RPMI7951 (cell line): ENCODE measurements around the gene CCDC91. TPM values are rescaled to one million over a fixed set of nuclear protein-coding genes. Genes with fewer than 3 reads are reported as not detected.
"Not testable (repeated sequence)": the region's sequence is repeated elsewhere in the genome, so short reads cannot be mapped to it uniquely, and the experiment has no call there.

Experiments used
- DNase-seq: peaks from one replicate; pipeline ENCODE4 v3.0.0-alpha.2; 2012; ENCODE audit warnings: low read depth
- total RNA-seq: library from RNA; depleted of rRNA; stranded (reverse); fragments of >200 nt; shearing (Covaris generic); gene quantifications from 2 replicates; pipeline ENCODE4 v1.2.3, GENCODE V29; 2014

CCDC91 gene
- total RNA-seq, 1 experiment from 2014 or later = 14.3 TPM

GRCh38 chr12:28367326-28367725 is 177.1 kb downstream of the CCDC91 start:
- no peak for DNase-seq

GRCh38 chr12:28367993-28368392 is 177.7 kb downstream of the CCDC91 start:
- DNase-seq = no peak

DNA sequence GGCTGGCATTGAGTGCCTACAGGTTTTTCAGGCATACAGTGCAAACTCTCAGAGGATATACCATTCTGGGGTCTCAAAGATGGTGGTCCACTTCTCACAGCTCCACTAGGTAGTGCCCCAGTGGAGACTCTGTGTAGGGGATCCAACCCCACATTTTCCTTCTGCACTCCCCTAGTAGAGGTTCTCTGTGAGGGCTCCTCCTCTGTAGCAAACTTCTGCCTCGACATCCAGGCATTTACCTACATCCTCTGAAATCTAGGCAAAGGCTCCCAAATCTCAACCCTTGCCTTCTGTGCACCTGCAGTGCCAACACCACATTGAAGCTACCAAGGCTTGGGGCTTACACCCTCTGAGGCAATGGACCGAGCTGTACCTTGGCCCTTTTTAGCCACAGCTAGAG is 179.2 kb downstream of the CCDC91 start:
- no peak for DNase-seq

- no peak for DNase-seq
Measured at GRCh38 chr12:28374556-28374955, 184.3 kb downstream of the CCDC91 start.

DNA sequence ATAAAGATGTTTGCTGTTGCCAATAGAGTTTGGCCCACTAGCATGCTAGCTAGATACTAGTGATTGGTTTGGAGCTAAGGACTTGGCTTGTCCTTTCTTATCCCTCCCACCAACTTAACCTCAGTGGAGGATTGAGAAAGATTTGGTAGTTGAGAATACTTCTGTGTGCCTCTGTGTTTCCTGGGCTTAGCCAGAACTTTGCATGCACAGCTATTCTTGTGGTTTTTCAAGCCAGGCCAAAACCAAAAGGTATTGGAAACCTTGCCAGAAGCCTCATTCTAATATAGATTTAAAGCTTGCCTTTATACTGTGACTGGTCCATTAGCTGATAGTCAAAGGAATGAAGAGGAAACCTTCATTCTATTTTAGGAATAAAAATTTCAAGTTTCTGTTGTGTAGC is 188.5 kb downstream of the CCDC91 start:
- DNase-seq = peak; percentile 79

DNA sequence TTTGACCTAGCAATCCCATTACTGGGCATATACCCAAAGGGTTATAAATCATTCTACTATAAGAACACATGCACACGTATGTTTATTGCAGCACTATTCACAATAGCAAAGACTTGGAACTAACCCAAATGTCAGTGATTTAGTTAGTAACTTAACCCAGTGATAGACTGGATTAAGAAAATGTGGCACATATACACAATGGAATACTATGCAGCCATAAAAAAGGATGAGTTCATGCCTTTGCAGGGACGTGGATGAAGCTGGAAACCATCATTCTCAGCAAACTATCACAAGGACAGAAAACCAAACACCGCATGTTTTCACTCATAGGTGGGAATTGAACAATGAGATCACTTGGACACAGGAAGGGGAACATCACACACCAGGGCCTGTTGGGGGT is 189.5 kb downstream of the CCDC91 start:
- DNase-seq = not testable (repeated sequence)

GRCh38 chr12:28383368-28383767 is 193.1 kb downstream of the CCDC91 start:
- DNase-seq = no peak

DNA sequence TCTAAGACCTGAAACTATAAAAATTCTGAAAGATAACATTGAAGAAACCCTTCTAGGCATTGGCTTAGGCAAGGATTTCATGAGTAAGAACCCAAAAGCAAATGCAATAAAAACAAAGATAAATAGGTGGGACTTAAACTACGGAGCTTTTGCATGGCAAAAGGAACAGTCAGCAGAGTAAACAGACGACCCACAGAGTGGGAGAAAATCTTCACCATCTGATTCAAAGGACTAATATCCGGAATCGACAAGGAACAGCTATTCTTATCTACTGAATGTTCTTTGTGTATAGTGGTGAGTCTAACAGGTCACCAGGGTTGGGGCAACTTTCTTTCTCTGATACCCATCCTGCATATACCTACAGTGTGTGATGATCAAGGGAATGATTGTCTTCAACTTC is 198.6 kb downstream of the CCDC91 start:
- no peak for DNase-seq

DNA sequence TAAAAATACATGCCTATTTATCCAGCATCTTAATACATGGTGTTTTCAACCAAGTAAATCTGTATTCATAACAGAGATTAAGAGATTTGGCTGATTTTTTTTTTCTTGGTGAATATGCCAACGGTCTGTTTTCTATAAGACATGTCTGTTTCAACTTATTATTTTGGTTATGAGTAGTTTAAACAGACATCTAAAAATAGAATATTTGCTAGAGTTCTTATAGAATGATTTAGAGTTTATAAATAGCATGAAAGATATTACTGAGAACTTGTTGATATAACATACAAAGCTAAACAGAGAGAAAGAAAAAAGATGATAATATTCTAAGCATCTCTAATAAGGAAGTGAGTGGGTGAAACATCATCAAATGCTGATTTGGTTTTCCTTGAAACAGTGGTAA is 199.9 kb downstream of the CCDC91 start:
- DNase-seq = no peak

- no peak for DNase-seq
Measured at GRCh38 chr12:28390761-28391385, 200.6 kb downstream of the CCDC91 start.

- DNase-seq = no peak
Measured at GRCh38 chr12:28409892-28410291, 219.6 kb downstream of the CCDC91 start.

DNA sequence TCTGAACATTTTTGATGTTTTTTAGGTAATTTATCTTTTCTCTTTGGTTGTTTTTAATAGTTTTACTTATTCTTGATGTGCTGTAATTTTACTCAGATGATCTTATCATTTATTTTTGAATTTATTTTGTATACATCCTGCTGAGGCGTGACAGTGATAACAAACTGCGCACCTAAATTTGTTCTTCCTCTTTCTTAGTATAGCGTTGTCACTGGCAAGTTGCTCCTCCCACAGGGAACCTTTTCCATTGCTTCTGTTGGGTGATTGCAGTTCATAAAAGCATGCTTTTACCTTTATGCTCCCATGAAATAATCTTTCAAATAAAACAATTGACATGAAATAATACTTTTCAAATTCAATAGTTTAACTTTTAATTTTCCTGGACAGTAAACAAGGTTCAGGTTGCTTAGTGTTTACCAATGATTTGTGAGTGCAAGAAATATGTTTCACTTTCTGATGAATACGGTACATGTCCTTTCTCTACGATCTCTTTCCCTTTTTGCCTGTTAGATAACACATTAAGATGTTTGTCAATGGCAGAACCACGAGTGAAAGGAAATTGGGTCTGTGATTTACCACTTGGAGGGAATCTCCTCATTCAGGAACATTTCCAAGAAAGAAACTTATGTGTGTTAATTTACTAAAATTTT is 223.3 kb downstream of the CCDC91 start:
- no peak for DNase-seq

- DNase-seq = peak; percentile 53
Measured at GRCh38 chr12:28415755-28416154, 225.5 kb downstream of the CCDC91 start.

DNA sequence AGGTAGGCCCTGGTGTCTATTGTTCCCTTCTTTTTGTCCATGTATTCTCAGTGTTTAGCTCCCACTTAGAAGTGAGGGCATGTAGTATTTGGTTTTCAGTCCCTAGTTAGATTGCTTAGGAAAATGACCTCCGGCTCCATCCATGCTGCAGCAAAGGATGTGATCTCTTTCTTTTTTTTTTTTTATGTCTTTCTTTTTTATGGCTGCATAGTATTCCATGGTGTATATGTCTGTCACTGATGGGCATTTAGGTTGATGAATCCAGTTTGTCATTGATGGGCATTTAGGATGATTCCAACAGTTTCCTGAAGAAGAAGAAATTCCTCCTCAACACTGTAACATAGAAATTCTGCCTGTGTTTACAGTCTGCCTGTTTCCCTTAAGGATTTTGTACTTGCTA is 231.1 kb downstream of the CCDC91 start:
- no peak for DNase-seq

GRCh38 chr12:28424965-28425364 is 234.7 kb downstream of the CCDC91 start:
- peak; percentile 33 for DNase-seq

GRCh38 chr12:28425526-28425925 is 235.3 kb downstream of the CCDC91 start:
- DNase-seq = no peak

GRCh38 chr12:28427046-28427445 is 236.8 kb downstream of the CCDC91 start:
- DNase-seq = no peak

GRCh38 chr12:28440081-28440608 is 249.9 kb downstream of the CCDC91 start:
- DNase-seq = no peak

GRCh38 chr12:28442101-28442500 is 251.8 kb downstream of the CCDC91 start:
- DNase-seq = no peak

DNA sequence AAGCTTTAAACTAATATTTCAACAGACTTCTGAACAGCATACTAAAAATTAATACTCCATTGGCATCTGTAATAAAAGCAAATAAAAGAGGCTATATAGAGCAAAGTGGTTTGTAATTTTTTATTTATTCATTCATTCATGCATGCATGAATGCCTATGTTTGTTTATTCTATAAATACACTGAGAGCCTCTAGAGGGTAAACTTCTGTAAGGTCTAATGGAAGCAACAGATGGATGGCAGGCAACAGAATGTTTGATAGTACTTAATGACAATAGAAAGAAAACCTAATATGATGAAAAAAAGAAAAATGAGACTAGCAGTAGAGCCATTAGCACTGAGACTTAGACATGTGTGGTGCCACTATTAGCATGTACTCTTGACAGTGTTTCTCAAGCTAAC is 253.1 kb downstream of the CCDC91 start:
- DNase-seq = no peak

DNA sequence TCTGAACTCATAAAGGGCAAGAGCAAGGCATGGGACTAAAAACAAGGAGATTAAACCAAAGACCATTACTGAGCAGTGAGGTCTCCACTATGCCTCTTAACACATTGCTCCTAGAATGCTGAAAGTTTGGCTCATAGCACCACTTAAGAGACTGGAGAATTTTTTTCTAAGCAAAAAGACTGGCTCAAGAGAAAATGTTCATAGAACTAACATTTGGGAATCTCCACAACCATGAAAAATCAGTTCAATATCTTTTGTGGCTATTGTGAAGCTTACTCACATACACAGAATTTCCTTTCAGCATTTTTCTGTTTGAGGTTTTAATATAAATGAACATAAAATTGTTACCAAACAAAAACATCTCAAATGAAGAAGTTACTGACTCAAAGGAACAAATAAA is 255.8 kb downstream of the CCDC91 start:
- no peak for DNase-seq

- DNase-seq = no peak
Measured at GRCh38 chr12:28453686-28454085, 263.4 kb downstream of the CCDC91 start.

GRCh38 chr12:28456934-28457710 is 266.9 kb downstream of the CCDC91 start:
- no peak for DNase-seq
